Left renal pelvis (tissue), 4 donors: ENCODE measurements around the gene PTK6. TPM values are rescaled to one million over a fixed set of nuclear protein-coding genes. Genes with fewer than 3 reads are reported as not detected.

ENCODE experiments used
- DNase-seq, 4 donors: peaks; one replicate each; pipeline ENCODE4 v3.0.0-alpha.2; 2013; ENCODE audit warnings: low read depth in 4 of 4, low spot score in 3 of 4
- polyA plus RNA-seq, 4 donors: library from polyadenylated mRNA; unstranded; fragments of 120-200 nt; gene quantifications; one replicate each; pipeline ENCODE4 v1.2.1, GENCODE V29; 2013; ENCODE audit not compliant: insufficient read length in 4 of 4

PTK6 gene
- polyA plus RNA-seq, 4 donors, result 0.33 to 1.7 (median 0.91) TPM

DNA sequence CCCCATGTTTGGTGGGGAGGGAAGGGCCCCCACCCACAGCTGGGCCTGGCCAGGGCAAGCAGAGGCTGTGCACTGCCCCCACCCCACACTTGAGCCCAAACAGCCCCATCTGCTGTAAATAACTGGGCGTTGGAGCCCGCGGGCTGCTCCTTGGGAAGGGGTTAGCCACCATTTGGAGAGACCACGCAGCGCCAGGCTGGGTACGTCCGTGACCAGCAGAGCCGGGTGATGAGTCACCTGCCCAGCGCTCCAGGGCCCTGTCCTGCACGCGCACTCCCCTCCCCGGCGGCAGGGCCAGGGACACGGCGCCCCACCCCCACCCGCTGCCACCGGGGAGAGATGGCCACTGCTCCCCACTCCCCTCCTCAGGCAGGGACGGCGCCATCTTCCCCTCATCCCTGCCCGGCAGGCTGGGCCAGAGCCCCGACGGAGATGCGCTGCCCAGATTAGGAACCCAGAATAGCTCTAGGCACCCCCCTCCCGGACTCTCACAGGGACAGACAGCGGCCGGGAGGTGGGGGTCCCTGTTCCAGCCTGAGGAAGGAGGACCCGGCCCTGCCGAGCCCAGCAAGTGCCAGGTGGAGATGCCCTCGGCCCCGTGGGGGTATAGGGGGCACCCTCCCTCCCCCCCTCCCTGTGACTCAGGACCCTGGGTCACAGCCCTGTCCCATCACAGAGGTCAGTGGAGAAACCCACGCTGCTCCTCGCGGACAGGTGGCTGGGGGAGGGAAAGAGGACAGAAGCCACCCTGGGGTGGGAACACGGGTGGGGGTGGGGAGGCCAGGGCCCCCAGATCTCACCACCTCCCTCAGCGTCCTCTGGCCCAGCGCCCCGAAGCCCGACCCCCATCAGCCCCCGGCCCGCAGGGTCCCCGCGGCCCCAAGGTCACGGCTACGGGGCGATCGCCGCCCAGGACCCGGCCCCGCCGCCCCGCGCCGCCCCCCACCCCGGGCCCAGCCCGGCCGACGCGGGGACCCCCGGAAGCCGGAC, 38.9 kb downstream of the PTK6 start:
- DNase-seq, result no peak

DNA sequence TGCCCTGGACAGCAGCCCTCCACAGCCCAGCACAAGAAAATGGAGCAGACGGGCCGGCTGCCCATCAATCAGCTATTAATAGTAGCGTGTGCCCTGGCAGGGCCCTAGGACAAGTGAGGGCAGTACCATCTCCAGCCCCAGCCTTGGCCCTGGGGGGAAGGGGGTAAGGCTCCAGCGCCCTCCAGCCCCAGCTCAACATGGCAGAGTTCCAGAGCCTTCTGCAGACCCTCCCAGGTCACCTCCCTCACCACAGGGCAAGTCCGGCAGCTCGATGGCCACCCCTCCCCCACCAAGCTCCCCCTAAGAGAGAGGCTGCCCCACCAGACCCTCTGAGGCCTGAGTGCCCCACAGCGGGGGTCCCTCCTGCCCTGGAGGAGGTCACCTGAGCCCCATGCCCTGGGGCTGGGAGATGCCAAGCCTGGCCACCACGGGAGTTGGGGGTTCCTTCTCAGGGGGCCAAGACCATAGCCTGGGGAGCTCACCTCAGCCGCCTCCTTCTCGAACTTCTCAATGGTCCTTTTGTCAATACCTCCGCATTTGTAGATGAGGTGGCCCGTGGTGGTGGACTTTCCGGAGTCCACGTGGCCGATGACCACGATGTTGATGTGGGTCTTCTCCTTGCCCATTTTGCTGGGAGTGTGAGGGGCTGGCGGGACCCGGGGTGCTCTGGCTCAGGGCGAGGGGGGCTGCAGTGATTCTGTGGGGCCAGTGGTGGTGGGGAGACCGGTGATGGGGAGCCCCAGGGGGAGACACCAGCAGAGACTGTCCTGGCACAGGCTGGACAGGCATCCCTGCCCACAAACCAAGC, 39.8 kb downstream of the PTK6 start:
- no peak for DNase-seq

DNA sequence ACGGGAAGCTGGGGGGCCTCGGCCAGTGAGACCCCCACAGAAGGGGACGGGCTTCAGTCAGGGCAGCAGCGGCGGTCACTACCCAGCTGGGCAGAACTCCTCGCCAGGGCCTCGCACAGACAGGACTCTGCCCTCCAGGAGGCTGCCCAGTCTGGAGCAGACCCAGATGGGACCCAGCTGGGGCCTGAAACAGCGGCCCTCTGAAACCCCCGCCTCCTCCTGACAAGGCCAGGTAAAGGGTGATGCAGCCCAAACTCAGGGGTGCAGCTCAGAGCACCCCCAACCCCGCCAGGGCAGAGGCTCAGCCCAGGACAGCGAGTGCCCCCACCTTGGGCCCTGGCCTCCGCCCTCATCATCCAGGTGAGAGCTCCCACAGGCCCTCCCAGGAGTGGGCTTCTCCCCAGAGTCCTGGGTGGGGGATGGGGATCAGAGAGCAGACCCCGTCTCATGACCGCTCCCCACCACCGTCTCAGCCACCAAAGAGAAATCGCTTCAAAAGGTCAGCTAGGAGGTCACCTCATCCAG, 40.5 kb downstream of the PTK6 start:
- DNase-seq, result no peak

DNA sequence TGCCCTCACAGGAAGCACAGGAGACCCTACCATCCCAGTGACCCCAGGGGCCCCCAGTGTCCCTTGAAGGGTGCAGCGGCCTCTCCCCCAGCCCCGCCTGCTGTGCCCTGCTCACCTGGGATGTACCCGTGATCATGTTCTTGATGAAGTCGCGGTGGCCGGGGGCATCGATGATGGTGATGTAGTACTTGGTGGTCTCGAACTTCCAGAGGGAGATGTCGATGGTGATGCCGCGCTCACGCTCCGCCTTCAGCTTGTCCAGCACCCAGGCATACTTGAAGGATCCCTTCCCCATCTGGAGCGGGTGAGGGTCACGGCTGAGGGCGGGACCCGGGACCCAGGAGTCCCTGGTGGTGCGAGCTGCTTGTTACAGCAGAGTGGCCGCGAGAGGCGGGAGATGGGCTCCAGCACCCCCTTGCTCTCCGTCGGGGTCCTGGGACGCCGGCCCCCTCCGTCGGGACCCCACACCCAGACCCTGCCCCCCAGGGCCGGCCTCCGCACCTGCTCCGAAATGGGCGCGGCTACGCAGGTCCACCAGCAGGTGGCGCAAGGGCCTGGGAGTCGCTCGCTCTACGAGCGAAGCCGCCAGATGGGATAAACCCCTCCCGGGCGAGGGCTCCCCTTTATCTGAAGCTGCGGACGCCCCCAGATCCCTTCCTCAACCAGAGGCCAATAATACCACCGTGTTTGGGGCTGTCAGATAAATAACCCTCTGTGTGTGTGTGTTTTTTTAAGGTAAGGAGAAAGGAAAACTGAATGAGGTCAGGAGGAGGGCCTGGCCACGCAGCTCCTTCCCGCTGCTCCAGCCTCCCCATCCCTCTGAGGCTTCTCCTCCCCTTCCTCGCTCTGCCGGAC, 41.2 kb downstream of the PTK6 start:
- DNase-seq, result no peak

DNA sequence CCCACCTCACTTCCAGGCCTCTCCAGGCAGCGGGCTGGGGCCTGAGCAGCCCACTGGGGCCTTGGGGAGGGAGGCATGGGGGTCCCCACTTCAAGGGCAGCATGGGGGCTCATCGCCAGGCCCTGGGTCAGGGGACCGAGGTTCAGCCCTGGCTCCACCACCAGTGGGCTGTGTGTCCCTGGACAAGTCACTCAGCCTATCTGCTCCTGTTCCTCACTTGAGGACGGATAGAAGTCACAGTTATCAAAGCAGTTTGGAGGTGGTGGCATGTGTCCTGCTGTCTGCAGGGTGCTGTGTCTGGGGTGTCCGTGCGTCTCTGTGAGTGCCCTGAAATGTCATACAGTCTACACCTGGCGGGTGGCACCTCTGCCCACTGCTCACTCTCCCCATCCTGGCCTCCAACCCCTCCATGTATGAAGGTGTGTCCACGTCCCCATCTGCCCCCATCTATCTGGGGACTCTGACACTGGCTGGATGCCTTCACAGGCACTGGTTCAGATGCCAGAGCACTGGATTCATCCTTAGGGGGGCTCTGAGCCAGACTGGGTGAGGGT, 41.9 kb downstream of the PTK6 start:
- DNase-seq, result no peak

DNA sequence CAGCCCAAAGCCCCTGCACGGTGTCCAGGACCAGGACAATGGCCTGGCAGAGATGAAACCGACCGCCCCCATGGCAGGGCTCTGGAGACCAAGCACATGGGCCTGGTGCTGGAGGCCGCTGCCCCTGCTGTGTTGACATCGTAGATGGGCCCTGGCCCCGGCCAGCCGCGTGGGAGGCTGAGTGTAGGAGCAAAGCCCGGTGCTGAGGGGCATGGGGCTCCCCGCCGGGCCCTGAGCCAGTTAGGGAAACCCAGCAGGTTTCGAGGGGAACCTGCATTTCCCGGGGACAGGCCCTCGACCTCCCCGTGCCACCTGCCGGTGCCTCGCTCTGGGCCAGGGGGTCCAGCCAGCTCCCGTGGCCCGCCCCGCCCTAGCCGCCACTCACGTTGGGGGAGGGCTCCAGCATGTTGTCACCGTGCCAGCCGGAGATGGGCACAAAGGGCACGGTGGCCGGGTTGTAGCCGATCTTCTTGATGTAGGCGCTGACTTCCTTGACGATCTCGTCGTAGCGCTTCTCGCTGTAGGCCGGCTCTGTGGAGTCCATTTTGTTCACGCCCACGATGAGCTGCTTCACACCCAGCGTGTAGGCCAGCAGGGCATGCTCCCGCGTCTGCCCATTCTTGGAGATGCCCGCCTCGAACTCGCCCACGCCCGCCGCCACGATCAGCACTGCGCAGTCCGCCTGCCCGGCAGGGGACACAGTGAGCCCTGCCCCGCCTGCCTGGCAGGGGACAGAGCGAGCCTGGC, 42.6 kb downstream of the PTK6 start:
- no peak for DNase-seq

DNA sequence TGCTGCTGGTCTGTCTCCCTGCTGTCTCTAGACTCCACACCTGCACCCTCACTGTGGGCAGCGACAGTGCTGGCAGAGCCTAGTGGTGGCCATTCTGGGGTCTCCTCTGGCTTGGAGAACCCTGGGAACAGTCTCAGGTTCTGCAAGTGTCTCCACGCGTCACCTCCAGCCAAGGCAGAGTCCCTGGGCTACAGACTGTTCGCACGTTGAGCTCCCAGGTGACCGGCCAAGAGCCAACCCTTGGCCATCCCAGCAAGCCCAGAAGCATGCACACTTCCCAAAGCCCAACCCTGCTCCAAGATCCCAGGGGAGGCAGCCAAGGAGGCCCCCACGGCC, 43.1 kb downstream of the PTK6 start:
- DNase-seq, result no peak

DNA sequence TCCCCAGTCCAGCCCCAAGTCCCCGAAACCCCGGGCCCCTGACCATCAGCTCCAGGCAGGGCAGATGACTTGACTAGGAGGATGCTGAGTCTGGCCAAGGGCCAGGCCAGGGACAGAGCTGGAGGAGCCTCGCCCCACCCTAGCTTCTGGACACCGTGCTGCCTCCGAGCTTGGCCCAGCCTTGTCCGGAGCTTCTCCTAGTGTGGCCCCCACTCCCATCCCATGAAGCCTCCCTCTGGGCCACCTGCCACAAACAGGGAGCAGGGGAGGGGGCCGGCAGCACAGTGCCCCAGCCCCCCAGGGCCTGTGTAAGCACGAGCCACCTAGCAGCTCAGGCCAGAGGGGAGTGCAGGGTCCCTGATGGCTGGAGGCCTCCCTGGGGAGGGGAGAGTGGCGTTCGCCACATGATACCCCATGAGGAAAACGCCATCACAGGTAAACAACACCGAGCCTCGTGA, 43.6 kb downstream of the PTK6 start:
- no peak for DNase-seq

DNA sequence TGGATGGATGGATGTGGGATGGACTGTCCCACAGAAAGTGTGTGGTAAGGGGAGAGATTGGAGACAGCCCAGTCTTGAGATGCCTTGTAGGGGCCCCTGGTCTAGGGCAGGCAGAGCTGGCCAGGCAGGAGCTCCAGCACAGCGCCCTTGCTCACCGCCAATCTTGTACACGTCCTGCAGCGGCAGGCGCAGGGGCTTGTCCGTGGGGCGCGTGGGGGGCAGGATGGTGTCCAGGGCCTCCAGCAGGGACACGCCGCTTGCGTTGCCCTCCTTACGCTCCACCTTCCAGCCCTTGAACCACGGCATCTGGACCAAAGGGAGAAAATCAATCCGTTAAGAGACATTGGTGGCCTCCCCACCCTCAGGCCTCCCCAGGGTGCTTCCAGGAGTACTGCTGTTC, 44.2 kb downstream of the PTK6 start:
- DNase-seq, result no peak

DNA sequence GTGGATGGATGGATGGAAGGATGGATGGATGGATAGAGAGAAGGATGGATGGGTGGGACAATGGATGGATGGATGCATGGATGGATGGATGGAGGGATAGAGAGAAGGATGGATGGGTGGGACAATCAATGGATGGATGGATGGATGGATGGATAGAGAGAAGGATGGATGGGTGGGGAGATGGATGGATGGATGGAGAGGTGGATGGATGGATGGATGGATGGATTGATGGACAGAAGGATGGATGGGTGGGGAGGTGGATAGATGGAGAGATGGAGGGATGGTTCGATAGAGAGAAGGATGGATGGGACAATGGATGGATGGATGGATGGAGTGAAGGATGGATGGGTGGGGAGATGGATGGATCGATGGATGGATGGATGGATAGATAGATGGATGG, 44.7 kb downstream of the PTK6 start:
- no peak for DNase-seq

DNA sequence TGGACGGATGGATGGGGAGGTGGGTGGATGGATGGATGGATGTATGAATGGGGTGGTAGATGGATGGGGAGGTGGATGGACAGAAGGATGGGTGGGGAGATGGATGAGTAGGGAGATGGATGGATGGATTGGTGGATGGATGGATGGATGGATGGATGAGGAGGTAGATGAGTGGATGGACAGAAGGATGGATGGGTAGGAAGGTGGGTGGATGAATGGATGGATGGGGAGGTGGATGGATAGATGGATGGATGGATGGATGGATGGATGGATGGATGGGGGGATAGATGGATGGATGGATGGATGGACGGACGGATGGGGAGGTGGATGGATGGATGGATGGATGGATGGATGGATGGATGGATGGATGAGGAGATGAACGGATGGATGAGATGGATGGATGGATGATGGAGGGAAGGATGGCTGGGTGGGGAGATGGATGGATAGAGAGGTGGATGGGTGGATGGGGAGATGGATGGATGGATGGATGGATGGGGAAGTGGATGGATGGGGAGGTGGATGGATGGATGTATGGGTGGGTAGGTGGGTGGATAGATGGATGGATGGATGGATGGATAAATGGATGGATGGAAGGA, 45.4 kb downstream of the PTK6 start:
- DNase-seq, result no peak

DNA sequence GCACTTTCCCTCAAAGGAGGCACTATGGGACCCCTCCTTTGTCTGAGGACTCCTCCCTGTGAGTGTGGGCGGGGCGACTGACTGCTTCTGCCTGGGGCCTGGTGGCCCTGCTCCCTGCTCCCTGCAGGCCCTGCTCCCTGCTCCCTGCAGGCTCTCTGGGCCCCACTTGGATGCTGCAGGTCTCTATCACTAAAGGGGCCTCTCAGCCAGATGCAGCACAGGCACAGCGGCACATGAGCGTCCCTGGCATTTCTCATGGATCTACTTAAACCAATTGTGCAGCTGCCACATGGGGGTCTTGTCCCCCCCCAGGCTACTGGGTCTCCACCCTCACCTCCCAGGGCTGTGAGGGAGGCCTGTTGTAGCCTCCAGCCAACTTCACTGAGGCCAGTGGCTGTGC, 46.1 kb downstream of the PTK6 start:
- DNase-seq, result no peak

DNA sequence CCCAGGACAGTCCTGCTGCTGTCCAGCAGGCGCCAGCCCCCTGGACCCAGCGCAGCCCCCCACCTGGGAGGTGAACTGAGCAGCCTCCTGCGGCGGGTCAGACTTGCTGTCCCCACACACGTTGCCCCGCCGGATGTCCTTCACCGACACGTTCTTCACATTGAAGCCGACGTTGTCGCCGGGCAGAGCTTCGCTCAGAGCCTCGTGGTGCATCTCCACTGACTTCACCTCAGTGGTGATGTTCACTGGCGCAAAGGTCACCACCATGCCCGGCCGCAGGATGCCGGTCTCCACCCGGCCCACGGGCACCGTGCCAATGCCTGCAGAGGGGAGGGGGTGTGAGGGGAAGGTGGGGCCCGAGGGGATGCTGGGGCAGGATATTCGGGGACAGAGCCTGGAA, 46.8 kb downstream of the PTK6 start:
- no peak for DNase-seq

DNA sequence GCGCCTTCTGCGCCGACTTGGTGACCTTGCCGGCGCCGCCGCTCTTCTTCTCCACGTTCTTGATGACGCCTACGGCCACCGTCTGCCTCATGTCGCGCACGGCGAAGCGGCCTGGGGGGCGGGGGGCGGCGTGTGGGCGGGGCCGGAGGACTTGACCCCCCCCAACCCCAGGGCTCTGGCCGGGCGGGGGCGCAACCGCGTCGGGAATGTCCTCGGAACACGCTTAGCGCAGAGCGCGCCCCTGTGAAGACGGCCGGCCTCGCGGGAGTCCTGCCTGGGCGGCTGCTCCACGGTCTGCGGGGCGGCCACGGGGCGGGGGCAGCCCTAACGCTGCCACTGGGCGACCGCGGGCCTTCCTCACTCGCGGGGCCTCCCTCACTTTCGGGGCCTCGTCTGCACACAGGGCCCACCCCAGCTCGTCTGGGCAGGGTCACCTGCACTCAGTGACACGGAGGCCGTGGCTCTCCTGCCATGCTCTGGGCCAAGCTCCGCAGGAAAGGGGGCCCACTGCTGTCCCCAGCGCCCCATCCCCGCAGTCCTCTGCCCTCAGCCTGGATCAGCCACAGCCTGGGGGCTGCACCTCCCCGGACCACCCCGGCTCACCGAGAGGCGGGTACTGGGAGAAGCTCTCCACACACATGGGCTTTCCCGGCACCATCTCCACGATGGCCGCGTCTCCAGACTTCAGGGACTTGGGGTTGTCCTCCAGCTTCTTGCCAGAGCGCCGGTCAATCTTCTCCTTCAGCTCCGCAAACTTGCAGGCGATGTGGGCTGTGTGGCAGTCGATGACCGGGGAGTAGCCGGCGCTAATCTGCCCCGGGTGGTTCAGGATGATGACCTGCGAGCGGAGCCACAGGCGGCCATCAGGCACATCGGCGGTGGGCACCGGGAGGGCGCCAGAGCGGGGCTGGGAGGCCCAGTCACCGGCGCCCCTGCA, 48.6 kb downstream of the PTK6 start:
- DNase-seq, result no peak

DNA sequence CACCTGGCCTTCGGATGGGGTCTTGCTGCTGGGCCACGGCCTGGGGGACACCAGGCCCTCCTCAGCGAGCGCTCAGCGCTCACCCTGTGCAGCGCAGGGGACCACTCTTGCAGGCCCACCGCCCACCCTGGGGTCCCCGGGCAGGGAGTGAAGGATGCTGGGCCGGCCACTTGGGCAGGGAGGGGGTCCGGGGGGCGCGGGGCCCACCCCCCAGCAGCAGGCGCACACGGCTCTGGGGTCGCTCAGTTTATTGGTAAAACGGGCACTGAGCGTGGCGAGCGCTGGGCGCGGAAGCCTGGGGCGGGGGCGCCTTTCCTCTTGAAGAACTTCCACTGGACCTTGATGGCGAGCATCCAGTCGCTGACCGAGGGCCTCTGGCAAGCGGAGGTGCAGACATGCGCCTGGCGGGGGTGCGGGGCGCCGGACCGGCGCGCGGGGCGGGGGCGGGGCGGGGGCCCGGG, 49.4 kb downstream of the PTK6 start:
- no peak for DNase-seq

DNA sequence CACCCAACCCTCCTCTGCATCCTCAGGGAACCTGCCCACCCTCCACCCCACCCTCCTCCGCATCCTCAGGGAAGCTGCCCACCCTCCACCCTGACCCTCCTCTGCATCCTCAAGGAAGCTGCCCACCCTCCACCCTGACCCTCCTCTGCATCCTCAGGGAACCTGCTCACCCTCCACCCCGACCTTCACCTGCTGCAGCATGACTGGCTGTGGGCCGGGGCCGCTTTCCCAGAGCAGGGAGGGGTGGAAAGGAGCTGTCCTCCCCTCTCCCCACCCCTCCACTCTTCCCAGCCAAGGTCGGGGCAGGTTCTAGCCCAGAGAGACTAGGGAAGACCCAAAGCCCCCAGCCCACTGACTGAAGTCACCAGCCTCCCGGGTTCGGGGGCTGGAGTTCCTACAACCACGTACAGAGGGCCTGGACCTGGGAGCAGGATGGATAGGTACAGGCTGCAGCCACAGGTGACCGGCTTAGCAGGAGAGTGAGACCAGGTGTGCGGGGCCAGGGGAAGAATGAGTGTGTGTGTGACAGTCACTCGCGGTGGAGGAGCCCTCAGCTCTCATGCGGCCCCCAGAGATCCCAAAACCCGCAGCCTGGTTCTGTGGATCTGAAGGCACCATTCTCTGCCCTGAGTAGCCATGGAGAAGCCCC, 49.9 kb downstream of the PTK6 start:
- no peak for DNase-seq

DNA sequence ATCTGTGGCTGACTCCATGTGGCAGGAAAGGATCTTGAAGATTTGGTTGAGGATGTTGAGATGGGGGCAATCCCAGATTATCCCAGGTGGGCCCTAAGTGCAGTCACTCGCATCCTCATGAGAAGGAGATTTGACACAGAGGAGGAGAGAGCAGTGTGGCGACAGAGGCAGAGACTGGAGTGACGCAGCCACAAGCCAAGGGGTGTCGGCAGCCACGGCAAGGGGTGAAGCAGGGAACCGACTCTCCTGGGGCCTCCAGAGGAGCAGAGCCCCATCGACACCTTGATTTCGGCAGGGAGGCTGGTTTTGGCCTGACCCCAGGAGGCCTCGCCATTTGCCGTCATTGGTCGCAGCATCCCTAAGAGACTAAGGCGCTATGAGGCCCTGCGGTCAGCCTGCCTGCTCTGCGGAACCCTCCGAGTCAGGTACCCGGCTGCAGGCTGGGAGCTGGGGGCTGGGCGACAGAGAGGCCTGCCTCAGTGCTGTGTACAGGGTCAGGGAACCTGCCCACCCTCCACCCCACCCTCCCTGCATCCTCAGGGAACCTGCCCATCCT, 50.8 kb downstream of the PTK6 start:
- no peak for DNase-seq
